ENCODE results near the gene SLC34A3.

DNA sequence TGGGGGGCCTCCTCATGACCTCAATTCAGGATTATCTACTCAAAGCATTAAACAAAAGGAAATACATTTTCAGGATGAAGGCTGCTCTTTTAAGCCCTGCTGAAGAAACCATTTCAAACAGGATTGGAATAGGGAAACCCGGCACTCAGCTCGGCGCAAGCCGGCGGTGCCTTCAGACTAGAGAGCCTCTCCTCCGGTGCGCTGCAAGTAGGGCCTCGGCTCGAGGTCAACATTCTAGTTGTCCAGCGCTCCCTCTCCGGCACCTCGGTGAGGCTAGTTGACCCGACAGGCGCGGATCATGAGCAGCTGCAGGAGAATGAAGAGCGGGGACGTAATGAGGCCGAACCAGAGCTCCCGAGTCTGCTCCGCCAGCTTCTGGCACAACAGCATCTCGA, 26.0 kb upstream of the SLC34A3 start:
- no peak for TF ChIP-seq CTCF (IDR thresholded peaks at IDR 0.05)
- no peak for TF ChIP-seq POLR2A (IDR thresholded peaks at IDR 0.05)

All from ovary (tissue), 3 donors.